ENCODE results near the gene PPARA.

Gene PPARA

DNA sequence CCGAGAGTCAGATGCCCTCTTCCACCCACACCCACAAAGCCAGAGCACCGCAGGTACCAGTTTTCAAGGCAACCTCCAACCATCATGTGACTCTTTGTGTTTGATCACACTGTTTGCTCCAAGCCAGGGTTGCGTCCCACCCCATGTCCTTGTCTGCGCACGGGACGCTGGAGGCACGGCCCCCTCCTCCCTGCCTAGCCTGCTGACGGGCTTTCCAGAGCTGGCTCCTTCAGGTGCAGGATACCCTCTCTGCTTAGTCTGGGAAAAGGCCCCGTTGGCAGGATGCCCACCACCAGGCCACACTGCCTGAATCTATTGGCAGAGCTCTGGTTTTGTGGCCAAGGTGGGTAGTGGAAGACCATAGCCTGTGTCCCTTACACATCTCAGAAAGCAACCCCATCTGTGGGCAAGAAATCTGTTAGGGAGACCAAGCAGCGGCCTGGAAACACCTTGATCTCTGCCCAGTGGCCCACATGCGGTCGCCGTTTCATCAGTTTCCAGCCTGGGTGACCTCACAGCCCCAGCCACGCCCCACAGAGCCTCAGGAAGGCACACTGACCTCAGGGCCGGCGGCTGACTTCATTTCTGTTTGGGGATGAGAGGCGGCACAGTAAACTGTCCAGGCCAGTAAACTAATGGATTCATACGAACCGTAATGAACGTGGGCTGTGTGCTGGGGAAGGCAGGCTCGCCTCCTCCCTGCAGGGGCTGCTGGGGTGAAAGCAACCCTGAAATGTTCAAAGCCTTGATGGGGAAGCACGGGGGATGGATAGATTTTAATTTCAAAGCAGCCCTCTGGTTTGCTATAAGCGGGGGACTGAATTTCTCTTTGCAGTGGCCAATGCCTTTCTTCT, 73.9 kb downstream of the PPARA start:
- no peak for DNase-seq

DNA sequence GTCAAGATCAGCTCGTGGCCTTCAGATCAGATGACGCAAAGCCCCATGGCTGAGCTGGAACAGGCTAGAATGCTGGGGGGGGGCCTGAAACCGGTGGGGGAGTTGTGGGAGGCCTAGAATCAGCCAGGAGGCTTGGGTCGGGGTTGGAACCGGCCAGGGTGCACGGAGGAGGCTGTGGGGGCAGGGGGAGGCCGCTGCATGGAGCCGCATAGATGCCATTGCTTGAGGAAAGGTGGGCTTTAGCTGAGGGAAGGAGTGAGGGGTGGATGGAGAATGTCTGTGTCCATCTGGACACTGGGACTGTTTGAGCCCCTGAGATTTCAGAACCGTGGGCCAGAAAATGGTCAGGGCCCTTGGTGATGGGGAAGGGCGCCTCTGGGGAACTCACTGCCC, 74.6 kb downstream of the PPARA start:
- no peak for DNase-seq

DNA sequence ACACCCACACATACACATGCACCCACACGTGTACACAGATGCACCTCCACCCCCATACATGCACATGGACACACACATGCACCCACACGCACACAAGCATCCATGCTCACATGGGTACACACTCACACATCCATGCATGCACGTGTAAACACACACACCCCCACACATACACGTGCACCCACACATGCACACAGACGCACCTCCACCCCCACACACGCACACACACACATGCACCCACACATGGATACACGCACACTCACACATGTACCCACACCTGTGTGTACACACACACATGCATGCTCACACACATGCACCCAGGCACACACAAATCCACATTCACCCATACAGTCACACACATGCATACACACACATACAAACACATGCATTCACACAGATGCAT, 75.3 kb downstream of the PPARA start:
- no peak for DNase-seq

DNA sequence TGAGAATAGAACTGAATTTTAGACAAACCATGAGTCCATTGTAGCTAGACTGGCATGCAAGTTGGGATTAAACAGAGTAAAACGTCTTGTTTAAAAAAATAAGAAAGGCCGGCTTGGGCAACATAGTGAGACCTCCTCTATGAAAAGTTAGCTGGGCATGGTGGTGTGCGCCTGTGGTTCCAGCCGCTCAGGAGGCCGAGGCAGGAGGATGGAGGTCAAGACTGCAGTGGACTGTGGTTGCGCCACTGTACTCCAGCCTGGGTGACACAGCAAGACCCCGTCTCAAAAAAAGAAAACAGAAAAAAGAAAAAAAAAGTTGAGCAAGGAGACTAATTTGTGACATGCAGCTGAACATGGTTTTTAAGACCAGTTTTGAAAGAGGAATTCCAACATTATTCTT, 76.3 kb downstream of the PPARA start:
- DNase-seq = no peak

DNA sequence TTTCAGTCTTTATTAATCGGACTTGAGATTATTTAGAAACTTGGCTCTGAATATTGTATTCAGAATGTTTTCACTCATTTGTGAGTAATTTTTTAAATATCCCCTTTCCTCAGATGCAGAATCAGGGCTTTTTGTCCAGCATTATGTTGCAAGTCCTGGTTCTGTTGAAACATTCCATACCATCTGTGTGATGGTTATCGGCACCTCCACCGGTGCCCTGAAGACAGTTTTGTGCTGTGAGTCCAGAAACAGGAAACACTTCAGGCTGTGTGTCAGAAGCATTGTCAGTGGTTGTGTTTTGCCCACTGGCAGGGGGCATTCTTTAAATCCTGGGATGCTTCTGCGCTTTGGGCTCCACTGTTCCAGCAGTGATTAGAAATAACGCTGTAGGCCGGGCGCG, 79.4 kb downstream of the PPARA start:
- DNase-seq = no peak

DNA sequence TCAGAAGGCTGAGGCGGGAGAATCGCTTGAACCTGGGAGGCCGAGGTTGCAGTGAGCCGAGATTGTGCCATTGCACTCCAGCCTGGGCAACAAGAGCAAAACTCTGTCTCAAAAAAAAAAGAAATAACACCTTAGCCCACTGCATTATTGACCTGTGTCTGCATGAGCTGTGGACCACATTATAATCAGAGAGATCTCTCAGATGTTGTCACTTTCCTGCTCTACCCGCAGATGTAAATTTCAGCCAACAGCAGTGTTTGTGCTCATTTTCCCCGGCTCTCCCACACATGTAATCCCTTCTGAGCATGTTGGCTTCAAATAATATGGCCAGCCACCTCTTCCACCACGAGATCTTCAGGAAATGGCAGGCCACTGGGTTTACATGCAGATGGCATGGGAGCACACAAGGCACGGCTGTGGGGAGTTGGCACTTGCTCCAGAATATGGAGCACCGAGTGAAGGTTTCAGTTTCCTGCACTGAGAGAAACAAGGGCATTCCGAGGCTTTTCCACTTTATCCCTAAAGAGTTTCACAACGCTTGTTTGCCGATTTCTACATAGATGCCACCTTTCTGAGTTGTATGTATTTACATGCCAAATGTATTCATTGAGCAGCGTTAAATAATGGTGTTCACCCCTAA, 80.1 kb downstream of the PPARA start:
- DNase-seq = no peak

DNA sequence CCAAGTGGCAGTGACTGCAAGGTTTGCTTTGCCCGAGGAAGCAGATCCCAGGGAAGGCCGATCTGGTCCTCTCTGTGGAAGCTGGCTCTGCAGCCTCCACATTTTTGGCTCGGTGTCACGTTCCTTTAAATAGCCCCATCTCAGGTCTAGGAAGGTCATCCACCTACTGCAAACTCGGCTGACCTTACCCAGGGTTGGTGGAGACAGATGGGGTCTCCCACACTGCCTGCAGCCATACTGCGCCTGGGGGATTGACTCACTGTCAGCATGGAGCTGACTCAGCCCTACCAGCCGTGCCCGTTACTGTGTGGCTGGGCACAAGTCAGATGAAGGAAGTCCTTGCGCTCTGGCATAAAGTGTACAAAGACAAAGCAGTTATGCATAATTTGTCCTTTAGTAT, 82.9 kb downstream of the PPARA start:
- no peak for DNase-seq

DNA sequence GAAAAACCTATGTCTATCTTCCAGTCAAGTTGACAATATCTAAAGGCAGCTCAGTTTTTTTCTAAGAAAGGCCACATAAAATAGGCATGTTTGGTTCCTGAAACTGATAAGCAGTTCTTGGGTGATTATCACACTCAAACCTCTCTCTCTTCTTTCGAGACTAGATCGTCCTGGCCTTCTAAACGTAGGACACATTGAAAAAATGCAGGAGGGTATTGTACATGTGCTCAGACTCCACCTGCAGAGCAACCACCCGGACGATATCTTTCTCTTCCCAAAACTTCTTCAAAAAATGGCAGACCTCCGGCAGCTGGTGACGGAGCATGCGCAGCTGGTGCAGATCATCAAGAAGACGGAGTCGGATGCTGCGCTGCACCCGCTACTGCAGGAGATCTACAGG, 84.6 kb downstream of the PPARA start:
- DNase-seq = no peak

DNA sequence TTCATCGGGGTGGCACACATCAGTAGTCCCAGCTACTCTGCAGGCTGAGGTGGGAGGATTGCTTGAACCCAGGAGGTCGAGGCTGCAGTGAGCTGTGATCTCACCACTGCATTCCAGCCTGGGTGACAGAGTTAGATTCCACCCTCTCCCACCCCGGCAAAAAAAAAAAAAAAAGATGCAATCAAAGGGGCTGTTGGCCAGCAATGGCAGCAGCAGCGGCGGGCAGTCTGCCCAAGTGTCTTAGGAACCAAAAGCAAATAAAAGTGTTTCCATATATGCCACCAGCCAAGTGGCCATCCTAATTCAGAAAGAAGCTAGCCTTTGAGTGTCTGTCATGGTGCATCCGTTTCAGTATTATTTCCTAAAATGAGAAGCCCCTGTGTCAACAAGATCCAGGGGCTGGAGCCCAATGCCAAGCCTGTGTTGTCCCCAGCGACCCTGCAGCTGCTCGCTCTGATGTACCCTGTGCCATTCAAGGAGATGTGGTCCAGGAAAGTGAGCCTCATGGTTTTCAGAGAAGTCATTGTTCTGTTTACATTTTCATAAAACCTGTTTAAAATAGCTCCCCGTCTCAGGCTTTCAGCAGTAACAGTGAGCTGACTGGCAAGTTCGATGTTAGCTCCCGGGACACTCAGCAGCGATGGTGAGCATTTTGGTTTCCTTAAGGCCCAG, 87.3 kb downstream of the PPARA start:
- no peak for DNase-seq

DNA sequence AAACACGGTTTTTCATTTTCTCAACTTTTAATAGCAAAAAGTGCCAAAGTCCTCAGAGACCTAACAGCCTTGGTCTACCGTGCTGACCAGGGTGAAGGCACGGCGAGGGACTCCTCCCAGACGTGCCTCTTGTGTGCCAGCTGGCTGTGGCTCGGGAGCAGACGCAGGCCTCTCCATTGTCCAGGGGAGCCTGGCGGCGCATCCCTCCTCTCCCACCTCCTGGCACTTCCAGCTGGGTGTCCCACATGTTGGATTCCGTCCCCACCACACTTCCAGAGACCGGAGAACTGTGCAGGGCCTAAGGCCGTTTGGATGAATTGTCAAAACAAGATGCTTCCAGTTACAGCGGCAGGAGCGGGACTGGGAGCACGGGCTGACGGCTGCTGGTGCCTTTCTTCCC, 88.2 kb downstream of the PPARA start:
- no peak for DNase-seq

DNA sequence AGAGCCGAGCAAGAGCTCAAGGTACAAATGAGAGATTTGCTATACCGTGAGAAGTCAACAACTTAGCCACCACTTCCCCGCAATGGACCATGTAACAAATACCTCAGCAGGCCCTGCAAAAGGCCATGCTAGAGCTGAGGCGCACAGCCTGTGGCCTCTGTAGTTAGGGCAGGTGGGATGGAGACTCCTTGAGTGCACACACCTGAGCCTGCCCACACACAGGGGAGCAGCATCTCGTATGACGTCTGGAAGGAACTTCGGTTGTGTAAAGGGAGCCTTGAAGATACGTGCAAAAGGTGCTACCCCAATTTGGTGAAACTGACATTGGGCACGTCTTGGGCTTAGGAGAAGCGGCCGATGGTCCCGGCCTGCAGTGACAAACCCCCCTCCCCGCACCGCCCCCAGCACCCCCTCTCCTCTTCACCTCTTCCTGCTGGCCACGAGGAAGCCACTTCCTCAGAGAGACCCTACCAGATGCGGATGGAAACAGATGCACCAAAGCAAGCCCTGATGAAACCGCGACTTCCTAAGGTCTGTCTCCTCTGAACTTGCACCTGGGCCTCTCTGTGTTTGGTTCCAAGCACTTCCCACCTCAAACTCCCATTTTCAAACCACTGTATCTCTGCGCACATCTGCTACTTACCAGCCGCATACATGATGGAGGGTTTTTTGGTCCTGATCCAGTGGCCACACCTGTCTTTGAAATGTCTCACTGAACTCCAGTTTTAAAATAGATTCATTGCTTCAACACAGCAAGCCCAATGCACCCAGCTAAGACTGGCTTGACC, 89.1 kb downstream of the PPARA start:
- DNase-seq = no peak

DNA sequence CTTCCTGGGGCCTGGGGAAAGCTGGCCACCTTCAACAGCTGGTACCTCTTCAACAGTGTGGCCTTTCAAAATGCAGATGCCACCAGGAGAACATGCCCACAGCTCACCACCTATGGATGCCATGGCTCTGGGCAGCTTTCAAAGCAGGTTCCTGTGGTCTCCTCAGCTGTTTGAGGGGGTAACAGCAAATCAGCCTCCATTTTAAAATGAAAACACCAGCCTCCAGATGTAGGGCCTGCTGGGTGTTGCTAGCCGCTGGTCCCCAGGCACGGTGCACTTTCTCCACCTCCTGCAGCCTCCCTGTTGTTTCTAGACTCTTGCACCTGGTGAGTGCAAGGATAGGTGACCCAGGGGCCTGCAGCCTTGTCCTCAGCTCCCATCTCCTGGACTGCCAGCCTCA, 89.7 kb downstream of the PPARA start:
- DNase-seq = no peak

DNA sequence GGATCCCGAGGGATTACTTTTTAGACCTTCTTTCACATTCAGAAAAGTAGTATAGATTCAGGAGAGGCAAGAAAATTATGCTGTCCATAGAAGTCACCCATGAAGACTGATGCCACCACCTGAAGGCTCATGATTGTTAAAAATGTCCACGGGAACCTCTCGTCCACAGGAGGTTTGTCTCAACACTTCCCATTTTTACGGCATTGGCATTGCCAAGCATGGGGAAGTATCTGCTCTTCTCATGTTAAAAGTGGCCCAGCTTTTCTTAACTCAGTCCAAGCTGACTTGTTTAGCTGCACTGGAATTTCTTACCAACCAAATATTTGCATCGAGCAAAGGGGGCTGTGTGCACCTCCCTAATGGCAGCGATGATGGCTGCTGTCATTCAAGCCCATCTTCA, 90.2 kb downstream of the PPARA start:
- DNase-seq = no peak

DNA sequence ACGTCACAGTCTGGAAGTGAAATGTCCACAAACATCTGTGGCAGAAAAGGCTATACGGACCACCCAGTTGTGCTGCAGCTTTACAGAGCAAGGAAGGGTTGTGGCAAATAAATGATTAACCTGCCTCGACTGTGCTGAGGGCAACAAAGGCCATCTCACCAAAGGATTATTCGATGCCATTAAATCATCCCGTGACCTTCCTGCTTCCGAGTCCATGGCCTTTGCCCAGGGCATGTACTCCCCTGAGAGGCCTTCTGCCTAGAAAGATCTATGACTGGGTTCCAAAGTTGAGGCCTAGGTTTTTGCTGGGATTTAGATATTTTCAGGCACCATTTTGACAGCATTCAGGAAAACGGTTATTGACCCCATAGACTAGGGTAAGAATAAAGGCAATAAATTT, 90.6 kb downstream of the PPARA start:
- no peak for DNase-seq

DNA sequence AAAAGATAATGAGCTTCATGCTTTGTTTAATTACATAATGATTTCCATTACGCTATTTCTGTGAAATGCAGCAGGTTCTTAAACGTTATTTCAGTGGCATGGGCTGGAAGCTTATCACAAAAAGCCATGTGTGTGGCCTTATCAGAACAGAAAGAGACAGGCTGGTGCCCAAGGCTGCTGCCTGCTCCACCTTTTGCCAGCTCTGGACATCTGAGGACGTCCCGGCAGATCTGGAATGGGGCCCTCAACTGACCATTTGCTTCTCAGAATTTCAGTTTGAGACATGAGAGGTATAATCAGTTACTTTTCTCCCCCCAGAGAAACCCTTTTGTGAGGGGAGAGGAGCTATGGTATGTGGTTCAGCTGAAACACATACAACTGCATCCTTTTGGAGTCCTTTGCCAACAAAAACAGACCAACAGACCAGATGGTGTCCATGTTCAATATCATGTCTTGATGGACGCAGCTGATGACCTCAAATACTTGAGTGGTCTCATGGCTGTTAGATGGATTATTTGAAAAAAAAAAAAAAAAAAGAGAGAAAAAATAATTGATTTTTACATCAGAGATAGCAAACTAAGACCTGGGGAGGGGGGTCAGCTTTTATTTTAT, 91.2 kb downstream of the PPARA start:
- DNase-seq = no peak

DNA sequence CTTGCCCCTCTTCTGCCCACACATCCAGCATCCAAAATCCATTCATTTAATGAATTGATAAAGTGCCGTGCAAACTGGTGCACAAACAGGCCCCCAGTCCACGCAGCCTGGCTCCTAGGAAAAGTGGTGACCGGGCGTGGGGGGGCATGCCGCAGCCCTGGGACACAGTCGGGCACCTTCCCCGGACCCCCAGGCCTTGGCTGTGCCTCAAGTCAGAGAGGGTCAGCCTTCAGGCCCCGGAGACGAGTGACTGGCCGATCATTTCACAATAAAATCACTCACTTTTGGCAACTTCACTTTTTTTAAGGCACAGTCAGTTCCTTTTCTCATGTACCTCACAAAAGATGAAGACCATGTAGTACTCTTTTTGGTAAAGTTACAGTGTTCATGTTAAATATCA, 91.8 kb downstream of the PPARA start:
- DNase-seq = no peak

DNA sequence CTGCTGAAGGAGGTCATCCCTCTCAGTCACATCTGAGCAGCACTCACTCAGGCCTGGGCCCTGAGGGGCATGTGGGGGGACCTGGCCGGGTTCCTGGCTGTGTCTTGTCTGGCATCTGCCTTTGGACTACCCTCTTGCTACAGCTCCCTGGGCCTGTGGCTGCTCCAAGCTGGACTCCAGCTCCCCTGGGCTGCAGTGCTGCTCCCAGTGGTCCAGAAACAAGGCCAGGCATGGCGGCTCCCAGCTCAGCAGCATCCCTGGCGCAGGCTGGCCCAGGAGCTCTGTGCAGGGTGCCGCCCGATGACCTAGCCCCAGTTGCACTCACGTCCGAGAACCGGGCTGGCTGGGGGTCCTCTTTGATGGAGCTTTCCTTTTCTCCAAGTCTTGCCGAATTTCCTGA, 94.4 kb downstream of the PPARA start:
- DNase-seq = no peak

DNA sequence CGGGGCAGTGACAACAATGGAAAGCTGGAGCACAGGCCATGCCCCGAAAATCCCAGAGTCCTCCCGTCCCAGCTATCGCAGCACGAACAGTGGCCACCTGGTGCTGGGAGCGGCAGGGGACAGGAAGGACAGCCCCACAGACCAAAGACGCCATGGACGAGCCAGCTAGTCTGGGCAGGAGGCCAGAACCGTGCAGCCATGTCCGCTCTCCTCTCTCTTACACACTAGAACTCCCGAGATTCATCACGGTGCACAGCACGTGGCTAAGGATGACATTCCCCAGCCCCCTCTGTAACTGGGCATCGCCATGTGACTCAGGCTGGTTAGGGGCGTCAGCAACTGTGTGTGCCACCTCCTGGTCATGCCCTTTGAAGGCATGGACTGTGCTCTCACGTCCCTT, 95.2 kb downstream of the PPARA start:
- no peak for DNase-seq

DNA sequence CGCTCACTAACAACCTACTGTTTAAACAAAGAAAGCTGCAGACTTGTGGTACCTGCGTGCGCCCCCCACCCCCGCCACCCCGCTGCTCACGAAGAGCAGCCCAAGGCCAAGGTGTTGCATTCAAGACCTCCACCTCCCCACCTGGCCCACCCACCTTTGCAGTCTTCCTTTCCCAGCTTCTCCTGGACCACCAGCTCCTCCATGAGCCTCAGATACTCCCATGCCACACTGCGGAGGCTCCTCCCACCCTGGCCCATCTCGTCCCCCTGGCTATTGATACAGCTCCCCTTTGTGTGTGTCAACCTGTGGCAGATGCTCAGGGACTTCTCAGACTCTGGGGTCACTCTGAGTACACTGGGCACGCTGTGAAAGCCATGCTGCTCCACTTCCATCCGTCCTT, 95.9 kb downstream of the PPARA start:
- DNase-seq = no peak

DNA sequence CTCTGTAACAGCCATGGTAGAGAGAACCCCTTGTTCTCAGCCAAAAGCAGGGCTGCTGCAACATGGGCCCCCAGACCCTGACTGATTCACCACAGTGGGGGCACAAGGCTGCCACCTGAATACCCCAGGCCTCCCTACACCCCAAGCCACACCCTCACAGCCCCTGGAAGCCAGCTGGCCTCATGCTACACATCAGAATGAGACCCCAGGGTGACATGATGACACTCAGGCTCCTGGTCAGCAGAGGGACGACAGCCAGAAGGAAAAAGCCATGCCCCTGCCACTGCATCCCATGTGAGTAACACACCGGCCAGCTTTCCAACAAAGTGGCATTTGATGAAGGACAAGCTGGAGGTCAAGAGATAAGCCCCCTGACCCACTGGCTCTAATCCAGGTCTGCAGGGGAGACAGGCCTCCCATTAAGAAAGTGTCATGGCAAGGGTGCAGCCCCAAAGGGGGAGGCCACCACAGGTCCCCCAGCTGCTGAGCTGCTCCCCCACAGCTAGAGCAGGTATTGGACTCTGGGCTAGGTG, 97.2 kb downstream of the PPARA start:
- no peak for DNase-seq

DNA sequence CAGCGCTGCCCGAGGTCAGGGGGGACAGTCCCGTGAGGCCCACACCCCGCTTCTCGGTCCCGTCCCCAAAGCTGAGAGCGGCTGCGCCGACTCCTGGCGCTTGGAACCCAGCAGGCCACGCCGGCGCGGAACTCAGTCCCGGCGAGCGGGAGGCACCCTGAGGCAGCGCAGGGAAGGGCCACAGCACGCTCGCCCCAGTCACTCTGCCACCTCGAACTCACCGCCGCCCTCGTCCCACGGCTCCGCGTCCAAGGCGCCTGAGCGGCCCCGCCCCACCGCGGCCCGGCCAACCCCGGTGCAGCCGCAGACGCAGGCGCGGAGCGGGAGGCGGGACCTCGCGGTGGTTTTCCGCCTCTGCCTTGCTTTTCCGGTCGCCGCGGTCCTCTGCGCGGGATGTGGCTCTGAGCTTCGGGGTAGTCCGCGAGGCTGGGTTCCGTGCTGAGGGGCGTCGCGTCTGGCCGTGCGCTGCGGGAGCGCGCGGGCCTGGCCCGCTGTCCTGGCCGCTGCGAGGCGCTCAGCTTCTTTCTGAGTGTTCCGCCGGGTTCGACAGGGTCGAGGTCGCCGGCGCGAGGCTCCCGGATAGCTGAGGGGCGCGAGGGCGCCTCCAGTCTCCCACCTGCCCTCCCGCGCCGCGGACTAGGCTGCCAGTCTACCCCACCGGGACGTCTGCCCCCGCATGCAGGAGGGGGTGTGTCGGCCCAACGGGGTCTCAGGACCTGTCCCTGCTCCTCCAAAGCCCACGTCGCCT, 99.9 kb downstream of the PPARA start, which contains the start of gene CDPF1:
CDPF1 (minus strand) TSS at position 259 of the 748 bp plus-strand sequence. CDS start 2,009 bp downstream, outside the sequence.
- peak; percentile 12 for DNase-seq

DNA sequence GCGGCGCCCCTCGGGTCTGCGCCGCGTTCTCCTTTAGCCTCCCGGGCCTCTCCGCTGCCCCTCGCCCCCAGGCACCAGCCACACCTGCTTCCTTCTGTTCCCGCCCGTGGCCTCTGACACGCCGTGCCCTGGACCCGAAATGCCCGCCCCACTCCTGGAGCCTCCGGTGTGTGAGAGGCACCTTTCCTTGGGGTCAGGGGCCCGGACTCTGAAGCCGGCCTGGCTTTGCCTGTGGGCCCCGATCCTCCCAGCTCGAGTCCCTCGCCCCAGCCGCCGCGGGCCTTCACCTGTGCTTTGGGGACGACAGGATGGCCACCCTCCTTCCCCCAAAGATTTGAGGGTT, 100.4 kb downstream of the PPARA start:
- DNase-seq = no peak
